HepG2 (cell line): ENCODE measurements around the gene SULT1A3. TPM values are rescaled to one million over a fixed set of nuclear protein-coding genes. Genes with fewer than 3 reads are reported as not detected.

Source experiments
- ATAC-seq: fragments of 200-7000 bp; cut with Tn5 transposase; 3 replicates; pipeline ENCODE4 v1.9.1; 2020; ENCODE audit warnings: mild to moderate bottlenecking, moderate library complexity
- BruUV-seq: library from RNA; stranded (reverse); fragments of 400-500 nt; replicated peaks from 2 replicates; lab custom pipeline; 2021; lab: Mats Ljungman, UMichigan
- CTCF ChIA-PET: fragments of 300-600 bp; formaldehyde crosslinking; extraction: SDS; loops from one replicate; lab custom pipeline; 2021; ENCODE audit warnings: low total read pairs, inconsistent platforms, low intra/inter-chr PET ratio; lab: Yijun Ruan, JAX
- POLR2A ChIA-PET: fragments of 350-600 bp; sonication (Branson Sonifier 250); formaldehyde crosslinking; loops from one replicate; lab custom pipeline; 2020; ENCODE audit warnings: antibody characterized with exemption, inconsistent platforms; lab: Yijun Ruan, JAX
- DNase-seq: peaks from one replicate; pipeline ENCODE4 v3.0.0-alpha.2; 2015; ENCODE audit warnings: low spot score
- FAIRE-seq: peaks from 3 replicates; lab custom pipeline; 2011; peaks lifted over from hg19 to GRCh38; lab: Jason Lieb, UNC
- H2AFZ ChIP-seq: one replicate; pipeline ENCODE4 v1.6.1; 2011; ENCODE audit warnings: low read length, inconsistent platforms
- H3K27ac ChIP-seq: fragments of 300-600 bp; 3 replicates; pipeline ENCODE4 v1.8.0; 2011; ENCODE audit warnings: mixed run types, mild to moderate bottlenecking, mixed read lengths, low read length, inconsistent platforms; ENCODE audit not compliant: insufficient read depth; ENCODE audit errors: extremely low read length
- H3K27me3 ChIP-seq, 2 experiments: fragments of 200-600 bp in 1 of 2; 2 replicates in 1 of 2; 3 replicates in 1 of 2; pipeline versions ENCODE4 v1.6.0 to v1.8.0; 2011; ENCODE audit warnings: low read length in 2 of 2, mild to moderate bottlenecking in 2 of 2, moderate library complexity in 2 of 2, inconsistent platforms in 1 of 2; ENCODE audit not compliant: insufficient read depth in 2 of 2, control insufficient read depth in 1 of 2
- H3K36me3 ChIP-seq, 2 experiments: fragments of 200-600 bp in 1 of 2; replicated peaks in 1 of 2; 2 replicates in 1 of 2; 3 replicates in 1 of 2; pipeline versions ENCODE4 v1.5.1 to v1.8.0; 2011; ENCODE audit warnings: low read length in 2 of 2, inconsistent platforms in 1 of 2; ENCODE audit not compliant: insufficient read depth in 2 of 2, control insufficient read depth in 1 of 2
- H3K4me1 ChIP-seq: 2 replicates; pipeline ENCODE4 v1.5.1; 2012; ENCODE audit warnings: low read length, inconsistent platforms; ENCODE audit not compliant: insufficient read depth
- H3K4me2 ChIP-seq: 2 replicates; pipeline ENCODE4 v1.6.0; 2011; ENCODE audit warnings: low read depth, low read length, inconsistent platforms
- H3K4me3 ChIP-seq, 3 experiments: fragments of 200-600 bp in 1 of 3; sonication (generic), shearing (Covaris generic) in 1 of 3; replicated peaks in 1 of 3; 2 replicates each; pipeline ENCODE4 v1.5.1; 2011 to 2016; ENCODE audit warnings: low read length in 3 of 3, inconsistent platforms in 2 of 3, low read depth in 2 of 3, mild to moderate bottlenecking in 2 of 3, control low read depth in 1 of 3, mixed read lengths in 1 of 3; ENCODE audit not compliant: insufficient read depth in 1 of 3
- H3K79me2 ChIP-seq: one replicate; pipeline ENCODE4 v1.6.1; 2011; ENCODE audit warnings: low read length, inconsistent platforms; ENCODE audit not compliant: insufficient read depth
- H3K9ac ChIP-seq: 2 replicates; pipeline ENCODE4 v1.6.0; 2011; ENCODE audit warnings: mild to moderate bottlenecking, low read depth, low read length, inconsistent platforms; ENCODE audit not compliant: insufficient read depth
- H3K9me3 ChIP-seq: 2 replicates; pipeline ENCODE4 v1.5.1; 2012; ENCODE audit warnings: mild to moderate bottlenecking, low read length
- H4K20me1 ChIP-seq: 2 replicates; pipeline ENCODE4 v1.6.0; 2011; ENCODE audit warnings: inconsistent platforms, mild to moderate bottlenecking, low read length, moderate library complexity; ENCODE audit not compliant: insufficient read depth
- AGO1 ChIP-seq: fragments of 200-400 bp; formaldehyde crosslinking; IDR thresholded peaks from 2 replicates; pipeline ENCODE4 v1.6.1; 2017; ENCODE audit warnings: mild to moderate bottlenecking, low read depth, low read length, moderate library complexity; ENCODE audit not compliant: poor library complexity, severe bottlenecking
- CAMTA2 ChIP-seq: sonication (generic); formaldehyde crosslinking; IDR thresholded peaks from 2 replicates; pipeline ENCODE4 v1.4.0; 2020; ENCODE audit warnings: mild to moderate bottlenecking, missing genetic modification reagents, borderline replicate concordance
- CTCF ChIP-seq: sonication (generic); formaldehyde crosslinking; IDR thresholded peaks from 2 replicates; pipeline ENCODE4 v1.5.0; 2020; ENCODE audit warnings: mild to moderate bottlenecking, missing genetic modification reagents, moderate library complexity
- FLYWCH1 ChIP-seq: sonication (generic); formaldehyde crosslinking; IDR thresholded peaks from 2 replicates; pipeline ENCODE4 v1.8.1; 2023; ENCODE audit warnings: mild to moderate bottlenecking, missing genetic modification reagents
- PCBP2 ChIP-seq: fragments of 200-400 bp; formaldehyde crosslinking; optimal IDR thresholded peaks from 2 replicates; pipeline ENCODE3; 2018; ENCODE audit warnings: low read length, low read depth; ENCODE audit not compliant: poor library complexity, severe bottlenecking
- RAD21 ChIP-seq: fragments of 450-650 bp; formaldehyde crosslinking; IDR thresholded peaks from 2 replicates; pipeline ENCODE4 v1.5.0; 2020; ENCODE audit warnings: mild to moderate bottlenecking
- RBM39 ChIP-seq: fragments of 200-400 bp; formaldehyde crosslinking; IDR thresholded peaks from one replicate; pipeline ENCODE4 v1.6.1; 2018; ENCODE audit warnings: antibody characterized with exemption, mild to moderate bottlenecking, low read depth, low read length; ENCODE audit not compliant: poor library complexity, severe bottlenecking
- SUZ12 ChIP-seq: fragments of 150-350 bp; IDR thresholded peaks from 2 replicates; pipeline ENCODE4 v1.6.1; 2014; ENCODE audit warnings: low read depth, low read length
- TRIM24 ChIP-seq: sonication (generic); formaldehyde crosslinking; IDR thresholded peaks from 2 replicates; pipeline ENCODE4 v1.8.0; 2022; ENCODE audit warnings: mild to moderate bottlenecking, missing genetic modification reagents
- ZBTB1 ChIP-seq: sonication (generic); formaldehyde crosslinking; IDR thresholded peaks from 2 replicates; pipeline ENCODE4 v1.4.0; 2020; ENCODE audit warnings: missing genetic modification reagents, borderline replicate concordance
- ZNF264 ChIP-seq: sonication (generic); formaldehyde crosslinking; IDR thresholded peaks from 2 replicates; pipeline ENCODE4 v1.4.0; 2020; ENCODE audit warnings: missing genetic modification reagents
- ZNF281 ChIP-seq: sonication (generic); formaldehyde crosslinking; IDR thresholded peaks from 2 replicates; pipeline ENCODE4 v1.4.0; 2020; ENCODE audit warnings: missing genetic modification reagents, borderline replicate concordance
- ZNF296 ChIP-seq: sonication (generic); formaldehyde crosslinking; conservative IDR thresholded peaks from 2 replicates; pipeline ENCODE4 v1.5.0; 2020; ENCODE audit warnings: mild to moderate bottlenecking, missing genetic modification reagents
- ZNF720 ChIP-seq: sonication (generic); formaldehyde crosslinking; IDR thresholded peaks from 2 replicates; pipeline ENCODE4 v1.4.0; 2020; ENCODE audit warnings: missing genetic modification reagents
- WGBS: methylation state at CpG from one replicate; pipeline ENCODE4 v1.1.6; 2017; ENCODE audit warnings: low lambda C conversion rate; 5-methylcytosine and 5-hydroxymethylcytosine counted together
- in situ Hi-C: cut with HindIII; loops from 2 replicates; pipeline ENCODE4 v1.10.0; 2017; ENCODE audit warnings: low pct_unique_long_range_greater_than_20kb; ENCODE audit not compliant: extremely low pct_ligation_motif_present
- intact Hi-C: fragments of 100-400 bp; cut with micrococcal nuclease; formaldehyde crosslinking; loops from one replicate; pipeline ENCODE4 v1.10.0; 2022; ENCODE audit not compliant: unreplicated experiment
- polyA plus RNA-seq, 8 experiments: library from polyadenylated mRNA; depleted of rRNA in 3 of 8; stranded (reverse) in 7 of 8; unstranded in 1 of 8; fragments of >200 nt; fragmentation: Illumina TruSeq in 4 of 8; extraction: Trizol in 4 of 8; gene quantifications; 2 replicates each; pipeline versions ENCODE4 v1.2.1 to v1.2.3, GENCODE V29; 2011 to 2016; ENCODE audit warnings: low read depth in 4 of 8, missing spikeins in 1 of 8, mixed read lengths in 1 of 8; ENCODE audit not compliant: insufficient read depth in 1 of 8
- total RNA-seq, 5 experiments: library from RNA; depleted of rRNA; stranded (reverse); fragments of >200 nt; fragmentation: Illumina TruSeq; extraction: Trizol; gene quantifications; 2 replicates each; pipeline ENCODE4 v1.2.3, GENCODE V29; 2016; ENCODE audit warnings: low read depth in 1 of 5

The SULT1A3 gene
- total and polyA plus RNA-seq, 2 of the 13 experiments (the other 11 are each of a cell fraction or from before 2014, with no cell fraction given) = 21.0 to 28.3 TPM

- TF ChIP-seq ZNF281 = peak; percentile 69; the same call in 1 of the 2 replicates
- peak; percentile 0 for TF ChIP-seq AGO1
Observed at GRCh38 chr16:30184891-30185682, 14.0 kb upstream of the SULT1A3 start (continued).

GRCh38 chr16:30185683-30186421 is 13.2 kb upstream of the SULT1A3 start:
- no TSS peak for BruUV-seq
- POLR2A ChIA-PET = interaction anchor here (1.1 to 1.3 kb wide), 2 partner anchors 9 to 46 kb away, joined by 3 read pairs; no protein-coding TSS in a partner anchor
- in situ Hi-C loops = no loop called here
- TF ChIP-seq RBM39 (no peak), CTCF (peak; percentile 36), SUZ12 (no peak), ZNF264 (no peak), ZNF296 (CRISPR knock-in tag) (no peak), CAMTA2 (CRISPR knock-in tag) (no peak), RAD21 (no peak), ZNF720 (CRISPR knock-in tag) (no peak), ZBTB1 (CRISPR knock-in tag) (no peak), PCBP2 (no peak), TRIM24 (CRISPR knock-in tag) (no peak), FLYWCH1 (CRISPR knock-in tag) (no peak)

More at GRCh38 chr16:30185683-30186421, 13.2 kb upstream of the SULT1A3 start:
- ATAC-seq (no peak), FAIRE-seq (no peak), DNase-seq (no peak)
- no peaks in the 10 kb centered on the region; a peak in 1 of 5 replicates for H3K27me3 ChIP-seq
- CTCF ChIA-PET = interaction anchor here (0.9 kb wide), 1 partner anchor 73 kb away, joined by 3 read pairs; the partner anchor contains the start of gene GDPD3
- H3K4me1 ChIP-seq = peaks cover 35% of the 10 kb centered on the region
- no peak overlapping the region for H3K4me3 ChIP-seq
- H3K9ac ChIP-seq = no peak overlapping the region
- H3K4me2 ChIP-seq = 0 out of 2 replicates have a peak overlapping the region, but pooled peaks have one; percentile 9
- no peak overlapping the region for H2AFZ ChIP-seq
- intact Hi-C loops = no loop called here
- WGBS = 89% methylated on average over 7 of the region's 15 CpGs
- no peaks in the 10 kb centered on the region for H3K79me2 ChIP-seq
- H4K20me1 ChIP-seq = no peaks in the 10 kb centered on the region
- no peaks in the 10 kb centered on the region for H3K9me3 ChIP-seq
- H3K36me3 ChIP-seq = no peaks in the 10 kb centered on the region
- H3K27ac ChIP-seq = no peak overlapping the region
